Measurements from ENCODE around the gene KCNK4. TPM values are rescaled to one million over a fixed set of nuclear protein-coding genes. Genes with fewer than 3 reads are reported as not detected.

Gene KCNK4
- total and polyA plus RNA-seq, 7 donors = 0.71 TPM; not detected in 6

DNA sequence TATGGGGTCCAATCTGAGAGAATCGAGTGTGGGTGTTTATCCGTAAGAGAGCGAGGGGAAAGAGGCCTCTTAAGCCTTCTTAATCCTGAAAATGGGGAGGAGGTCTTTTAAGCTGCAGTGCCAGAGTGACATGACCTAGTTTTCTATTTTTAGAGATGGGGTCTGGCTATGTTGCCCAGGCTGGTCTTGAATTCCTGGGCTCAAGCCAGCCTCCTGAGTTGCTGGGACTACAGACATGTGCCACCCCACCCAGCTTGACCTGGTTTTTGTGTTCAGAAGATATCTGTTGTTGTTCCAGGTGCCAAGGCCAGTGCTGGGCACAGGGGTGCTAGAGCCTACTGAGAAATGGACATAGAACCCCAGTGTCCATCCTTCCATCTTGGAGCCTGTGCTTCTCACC, 8.0 kb upstream of the KCNK4 start:
- no peak for DNase-seq
- 82 to 90% methylated on average over 3 of the region's 3 CpGs for WGBS, 2 donors
- TF ChIP-seq POLR2AphosphoS5 (IDR thresholded peaks at IDR 0.05) (no peak), POLR2A (IDR thresholded peaks at IDR 0.05) (no peak)
- Histone ChIP-seq H3K27me3 (no peaks in the 10 kb centered on the region), H3K4me1 (peaks cover 0 to 31% (median 28%) of the 10 kb centered on the region in 4 donors), H3K4me3 (no peak overlapping the region), H3K9me3 (no peaks in the 10 kb centered on the region), H3K27ac (peak overlapping the region in 1 of 4 donors; percentile 97), H3K36me3 (peaks cover 5 to 31% (median 18%) of the 10 kb centered on the region in 4 donors)
- intact Hi-C loops (cut with DNase I) = no loop called here

DNA sequence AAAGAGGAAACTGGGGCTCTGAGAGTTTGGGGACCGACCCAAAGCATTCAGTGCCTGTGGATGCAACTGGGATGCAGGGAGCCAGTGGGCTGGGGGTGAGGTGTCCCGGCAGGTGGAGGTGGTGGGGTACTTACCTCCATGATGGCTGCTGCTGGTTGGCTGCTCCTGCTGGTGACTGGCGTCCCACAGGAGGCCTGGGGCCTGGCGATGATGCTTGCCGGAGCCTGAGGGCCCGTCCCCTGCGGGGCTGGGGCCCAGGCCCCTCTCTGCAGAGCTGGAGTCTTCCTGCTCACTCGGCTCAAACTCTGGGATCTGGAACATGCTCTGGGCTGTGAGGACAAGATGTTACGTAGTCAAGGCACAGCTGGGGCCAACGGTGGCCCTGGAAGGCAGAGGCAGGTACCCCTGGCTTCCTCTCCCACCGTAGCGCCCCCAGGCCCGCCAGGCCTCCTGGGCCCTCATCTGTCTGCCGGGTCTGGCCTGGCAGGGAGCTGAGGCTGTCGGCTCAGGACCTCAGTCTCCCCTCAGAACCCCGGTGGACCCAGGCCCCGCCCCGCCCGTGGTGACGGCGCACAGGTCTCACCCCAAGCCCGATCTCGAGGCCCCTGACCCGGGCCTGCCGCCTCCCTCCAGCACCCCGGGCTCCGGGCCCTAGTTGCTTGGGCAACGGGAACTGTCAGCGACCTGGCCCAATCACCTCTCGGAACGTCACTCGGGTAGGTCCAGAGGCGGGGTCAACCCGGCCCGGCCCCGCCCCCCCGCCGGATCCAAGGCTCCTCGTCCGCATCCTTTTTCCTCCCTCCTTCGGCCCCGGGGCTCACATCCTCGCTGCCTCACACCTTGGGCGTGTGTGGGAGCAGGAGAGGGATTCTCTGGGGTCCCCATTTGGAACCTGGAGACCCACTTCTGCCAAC, 6.8 kb upstream of the KCNK4 start, which contains the start of gene BAD:
Gene BAD, minus strand, starts transcription at position 618 of the 914 bp plus-strand sequence. Its CDS starts 297 bp downstream, at position 321.
- intact Hi-C loops (cut with DNase I) = loop anchor here (1.0 kb wide), 1 partner anchor 14 kb away; no protein-coding TSS in a partner anchor
- TF ChIP-seq, protein P1, sequence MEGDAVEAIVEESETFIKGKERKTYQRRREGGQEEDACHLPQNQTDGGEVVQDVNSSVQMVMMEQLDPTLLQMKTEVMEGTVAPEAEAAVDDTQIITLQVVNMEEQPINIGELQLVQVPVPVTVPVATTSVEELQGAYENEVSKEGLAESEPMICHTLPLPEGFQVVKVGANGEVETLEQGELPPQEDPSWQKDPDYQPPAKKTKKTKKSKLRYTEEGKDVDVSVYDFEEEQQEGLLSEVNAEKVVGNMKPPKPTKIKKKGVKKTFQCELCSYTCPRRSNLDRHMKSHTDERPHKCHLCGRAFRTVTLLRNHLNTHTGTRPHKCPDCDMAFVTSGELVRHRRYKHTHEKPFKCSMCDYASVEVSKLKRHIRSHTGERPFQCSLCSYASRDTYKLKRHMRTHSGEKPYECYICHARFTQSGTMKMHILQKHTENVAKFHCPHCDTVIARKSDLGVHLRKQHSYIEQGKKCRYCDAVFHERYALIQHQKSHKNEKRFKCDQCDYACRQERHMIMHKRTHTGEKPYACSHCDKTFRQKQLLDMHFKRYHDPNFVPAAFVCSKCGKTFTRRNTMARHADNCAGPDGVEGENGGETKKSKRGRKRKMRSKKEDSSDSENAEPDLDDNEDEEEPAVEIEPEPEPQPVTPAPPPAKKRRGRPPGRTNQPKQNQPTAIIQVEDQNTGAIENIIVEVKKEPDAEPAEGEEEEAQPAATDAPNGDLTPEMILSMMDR (IDR thresholded peaks at IDR 0.05) = no peak
- TF ChIP-seq POLR2AphosphoS5 (IDR thresholded peaks at IDR 0.05) (peak; percentile 74 to 83 (median 80)), EP300 (IDR thresholded peaks at IDR 0.05) (no peak), POLR2A (IDR thresholded peaks at IDR 0.05) (peak; percentile 39 to 78)
- Histone ChIP-seq H3K27ac (peak within 1 kb of the TSS; percentile 96 to 99 (median 98)), H3K27me3 (peaks cover 0 to 1% (median 0%) of the 10 kb centered on the region in 3 donors), H3K4me1 (peaks cover 0 to 31% (median 28%) of the 10 kb centered on the region in 4 donors), H3K9me3 (no peaks in the 10 kb centered on the region), H3K36me3 (peaks cover 0 to 22% (median 13%) of the 10 kb centered on the region in 4 donors), H3K4me3 (peak within 1 kb of the TSS; percentile 69 to 81 (median 76))
- 2 to 3% methylated on average over 44 of the region's 44 CpGs for WGBS, 2 donors
- DNase-seq = peak; percentile 98

DNA sequence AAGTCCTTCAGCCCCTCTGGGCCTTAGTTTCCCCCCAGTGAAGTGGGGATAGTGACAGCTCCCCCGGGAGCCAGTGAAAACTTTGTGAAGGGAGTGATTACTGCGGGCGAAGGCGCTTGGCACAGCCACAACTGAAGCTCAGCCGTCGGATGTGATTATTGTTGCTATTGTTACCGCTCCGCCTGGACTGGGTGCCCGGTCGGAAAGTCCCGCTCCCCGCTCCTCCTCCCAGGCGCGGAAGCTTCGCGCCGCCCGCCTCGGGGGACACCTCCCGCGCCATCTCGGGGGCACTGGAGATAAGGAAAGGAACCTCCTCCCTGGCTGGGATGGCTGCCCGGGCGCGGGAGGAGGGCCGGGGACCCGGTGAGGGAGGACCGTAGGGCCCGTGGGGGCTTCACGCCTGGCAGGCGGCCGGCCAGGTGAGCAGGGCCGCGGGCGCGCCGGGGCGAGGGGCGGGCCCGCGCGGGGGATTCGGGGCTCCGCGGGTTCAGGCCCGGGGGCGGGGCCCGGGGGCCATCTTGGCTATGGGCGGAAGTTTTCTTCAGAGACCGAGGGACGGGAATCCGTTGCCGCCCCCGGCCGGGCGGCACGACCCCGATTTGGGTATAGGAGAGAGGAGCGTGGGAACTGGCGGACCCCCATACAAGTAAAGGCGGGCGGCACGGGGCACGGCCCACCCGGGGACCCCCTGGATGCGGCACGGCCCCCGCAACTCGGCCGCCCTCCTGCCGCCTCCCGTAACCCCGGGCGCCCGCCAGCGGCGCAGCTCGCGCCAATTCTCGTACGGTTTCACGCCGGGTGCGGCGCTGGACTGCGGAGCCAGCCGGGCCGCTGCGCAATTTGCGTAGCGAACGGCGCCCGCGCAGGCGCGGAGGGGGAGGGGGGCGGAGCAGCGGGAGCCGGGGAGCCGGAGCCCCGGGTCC, 5.9 kb upstream of the KCNK4 start, which contains the start of gene GPR137:
Gene GPR137, plus strand, starts transcription at position 887 of the 923 bp plus-strand sequence. CDS start 677 bp downstream, outside the sequence.
- TF ChIP-seq POLR2AphosphoS5 (IDR thresholded peaks at IDR 0.05) (peak; percentile 4 to 49 (median 38)), POLR2A (IDR thresholded peaks at IDR 0.05) (peak in 1 of 2 donors; percentile 24), EP300 (IDR thresholded peaks at IDR 0.05) (no peak)
- TF ChIP-seq, protein P1 (IDR thresholded peaks at IDR 0.05) = no peak
- 1% methylated on average over 102 of the region's 102 CpGs for WGBS, 2 donors
- H3K27me3 ChIP-seq = peaks cover 0 to 10% (median 6%) of the 10 kb centered on the region in 3 donors
- intact Hi-C loops (cut with DNase I) = loop anchor here (1.0 kb wide), 1 partner anchor 15 kb away; no protein-coding TSS in a partner anchor
- H3K27ac ChIP-seq = peak within 1 kb of the TSS; percentile 96 to 99 (median 98)
- peak within 1 kb of the TSS; percentile 69 to 81 (median 76) for H3K4me3 ChIP-seq
- H3K36me3 ChIP-seq = peaks cover 0 to 22% (median 13%) of the 10 kb centered on the region in 4 donors
- H3K4me1 ChIP-seq = peaks cover 0 to 31% (median 28%) of the 10 kb centered on the region in 4 donors
- H3K9me3 ChIP-seq = no peaks in the 10 kb centered on the region
- DNase-seq = peak; percentile 92

DNA sequence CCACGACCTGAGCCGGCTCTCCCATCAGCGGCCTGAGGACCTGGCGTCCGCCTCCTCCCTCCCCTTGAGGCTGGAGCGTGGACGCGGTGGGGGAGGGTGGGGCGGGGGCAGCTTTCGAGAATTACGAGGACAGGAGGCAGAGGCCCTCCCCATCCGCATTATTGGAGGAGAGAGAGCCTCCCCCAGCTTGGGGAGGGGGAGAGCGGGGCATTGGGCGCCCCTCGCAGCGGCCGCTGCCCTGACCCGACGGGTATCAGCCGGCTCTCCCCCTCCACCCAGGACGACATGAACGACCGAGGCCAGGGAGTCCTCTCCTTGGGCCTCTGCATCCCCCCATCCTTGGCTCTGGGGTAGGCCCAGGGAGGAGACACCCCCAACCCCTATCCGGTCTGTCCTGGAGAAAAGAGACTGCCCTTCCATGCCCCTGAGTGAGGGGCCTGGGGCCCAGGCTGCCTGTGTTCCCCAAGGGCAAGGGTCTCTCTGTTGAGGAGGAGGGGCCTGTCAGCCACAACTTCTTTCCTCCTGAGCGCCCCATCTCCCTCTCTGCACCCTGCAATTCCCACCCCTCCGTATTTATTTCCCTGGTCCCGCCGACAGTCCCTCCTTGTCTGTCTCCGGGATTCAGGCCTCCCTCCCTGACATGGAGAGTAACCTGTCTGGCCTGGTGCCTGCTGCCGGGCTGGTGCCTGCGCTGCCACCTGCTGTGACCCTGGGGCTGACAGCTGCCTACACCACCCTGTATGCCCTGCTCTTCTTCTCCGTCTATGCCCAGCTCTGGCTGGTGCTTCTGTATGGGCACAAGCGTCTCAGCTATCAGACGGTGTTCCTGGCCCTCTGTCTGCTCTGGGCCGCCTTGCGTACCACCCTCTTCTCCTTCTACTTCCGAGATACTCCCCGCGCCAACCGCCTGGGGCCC, 5.0 kb upstream of the KCNK4 start:
- 18 to 28% methylated on average over 40 of the region's 40 CpGs for WGBS, 2 donors
- peak overlapping the region; percentile 69 to 81 (median 76) for H3K4me3 ChIP-seq
- peaks cover 0 to 33% (median 30%) of the 10 kb centered on the region in 4 donors for H3K4me1 ChIP-seq
- intact Hi-C loops (cut with DNase I) = no loop called here
- H3K9me3 ChIP-seq = no peaks in the 10 kb centered on the region
- no peak for DNase-seq
- TF ChIP-seq POLR2AphosphoS5 (IDR thresholded peaks at IDR 0.05) (no peak), EP300 (IDR thresholded peaks at IDR 0.05) (no peak), POLR2A (IDR thresholded peaks at IDR 0.05) (no peak)
- TF ChIP-seq, protein P1 (IDR thresholded peaks at IDR 0.05) = no peak
- H3K27me3 ChIP-seq = peaks cover 2 to 19% (median 15%) of the 10 kb centered on the region in 3 donors
- H3K27ac ChIP-seq = peak overlapping the region; percentile 96 to 99 (median 98)
- peaks cover 0 to 18% (median 10%) of the 10 kb centered on the region in 4 donors for H3K36me3 ChIP-seq
